Stimulated activated CD8-positive, alpha-beta memory T cell treated with anti-CD3 and anti-CD28 coated beads, Interleukin-15, amount 100 ng/mL, for 48 hours (primary cell): ENCODE results near the gene ADCY2.

ENCODE experiments used
- DNase-seq, 2 donors: peaks; one replicate each; pipeline ENCODE4 v3.0.0-alpha.2; 2020; ENCODE audit warnings: low read depth in 2 of 2

ADCY2 gene

GRCh38 chr5:7592910-7593309 is 197.0 kb downstream of the ADCY2 start:
- no peak for DNase-seq

- DNase-seq: no peak
These were observed 201.2 kb downstream of the ADCY2 start for GRCh38 chr5:7597059-7597642.

GRCh38 chr5:7606840-7607465 is 211.0 kb downstream of the ADCY2 start:
- DNase-seq: no peak

- DNase-seq: no peak
These were observed 212.8 kb downstream of the ADCY2 start for GRCh38 chr5:7608772-7609171.

- DNase-seq: no peak
These were observed 213.8 kb downstream of the ADCY2 start for GRCh38 chr5:7609726-7610125.

GRCh38 chr5:7610531-7611177 is 214.7 kb downstream of the ADCY2 start:
- DNase-seq: no peak

- DNase-seq: no peak
These were observed 215.6 kb downstream of the ADCY2 start for GRCh38 chr5:7611518-7611917.

GRCh38 chr5:7615566-7616061 is 219.7 kb downstream of the ADCY2 start:
- no peak for DNase-seq

GRCh38 chr5:7616897-7617296 is 221.0 kb downstream of the ADCY2 start:
- DNase-seq: no peak

- DNase-seq: no peak
These were observed 226.6 kb downstream of the ADCY2 start for GRCh38 chr5:7622498-7622897.

- DNase-seq: no peak
These were observed 229.8 kb downstream of the ADCY2 start for GRCh38 chr5:7625740-7626139.

- DNase-seq: no peak
These were observed 232.3 kb downstream of the ADCY2 start for GRCh38 chr5:7628248-7628647.

GRCh38 chr5:7628820-7629219 is 232.9 kb downstream of the ADCY2 start:
- no peak for DNase-seq

- DNase-seq: no peak
These were observed 233.6 kb downstream of the ADCY2 start for GRCh38 chr5:7629561-7629960.

- DNase-seq: no peak
These were observed 238.9 kb downstream of the ADCY2 start for GRCh38 chr5:7634837-7635236.

- DNase-seq: no peak
These were observed 242.5 kb downstream of the ADCY2 start for GRCh38 chr5:7638456-7638855.

- DNase-seq: no peak
These were observed 246.1 kb downstream of the ADCY2 start for GRCh38 chr5:7642029-7642428.

GRCh38 chr5:7644723-7645122 is 248.8 kb downstream of the ADCY2 start:
- no peak for DNase-seq

- no peak for DNase-seq
These were observed 254.8 kb downstream of the ADCY2 start for GRCh38 chr5:7650755-7651154.

GRCh38 chr5:7653046-7653445 is 257.1 kb downstream of the ADCY2 start:
- DNase-seq: no peak

- no peak for DNase-seq
These were observed 261.2 kb downstream of the ADCY2 start for GRCh38 chr5:7657153-7657552.

GRCh38 chr5:7659420-7659819 is 263.5 kb downstream of the ADCY2 start:
- no peak for DNase-seq

- DNase-seq: no peak
These were observed 266.4 kb downstream of the ADCY2 start for GRCh38 chr5:7662289-7662688.
